HTR-8/SVneo (cell line): ENCODE data around the gene LPP.

Source experiments
- DNase-seq: peaks from one replicate; pipeline ENCODE4 v3.0.0; 2011; ENCODE audit warnings: low spot score, mixed read lengths; ENCODE audit not compliant: insufficient read length
- FAIRE-seq: peaks from 2 replicates; lab custom pipeline; 2011; peaks lifted over from hg19 to GRCh38; lab: Jason Lieb, UNC

The LPP gene

DNA sequence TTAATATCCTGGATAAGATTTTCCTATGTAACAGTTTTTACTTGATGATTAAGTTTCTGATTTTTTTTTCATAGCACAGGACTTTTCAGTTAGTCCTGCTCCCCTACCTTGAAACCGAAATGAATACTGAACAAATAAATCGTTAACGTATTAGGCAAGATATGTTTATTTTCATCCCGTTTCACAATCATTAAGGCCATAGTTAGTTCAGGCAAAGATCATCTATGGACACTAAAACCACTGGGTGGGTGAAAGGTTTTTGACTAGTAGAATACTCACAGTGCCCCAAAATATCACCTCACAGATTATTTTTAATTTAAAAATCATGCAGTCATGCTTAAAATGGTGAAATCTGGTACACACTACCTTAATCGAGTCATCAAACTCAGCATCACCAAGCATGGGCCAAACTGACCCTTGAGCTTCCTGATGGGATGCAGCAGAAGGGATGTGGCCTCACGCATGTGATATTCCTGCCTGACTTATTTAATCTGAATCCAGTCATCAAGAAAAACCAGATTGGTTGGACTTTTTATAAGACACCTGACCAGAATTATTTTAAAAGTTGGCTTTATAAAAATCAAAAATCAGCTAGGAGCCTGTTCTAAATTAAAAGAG lies 365.0 kb downstream of the LPP start:
- DNase-seq (no peak), FAIRE-seq (no peak)

DNA sequence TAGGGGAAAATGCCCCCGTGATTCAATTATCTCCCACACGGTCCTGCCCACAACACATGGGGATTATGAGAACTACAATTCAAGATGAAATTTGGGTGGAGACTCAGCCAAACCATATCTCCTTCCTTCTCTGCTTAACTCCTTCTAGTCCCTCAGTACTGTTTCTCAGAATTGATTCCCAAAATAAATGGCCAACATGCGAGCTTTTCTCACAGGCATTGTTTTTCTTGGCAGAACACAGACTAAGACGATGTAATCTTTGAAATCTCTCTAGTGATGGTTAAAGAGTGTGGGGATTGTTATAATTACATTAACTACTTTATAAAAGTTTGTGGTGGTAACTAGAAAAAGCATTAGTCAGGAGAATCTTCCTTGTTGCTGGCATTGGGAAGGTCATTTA lies 366.5 kb downstream of the LPP start:
- DNase-seq (no peak), FAIRE-seq (no peak)

DNA sequence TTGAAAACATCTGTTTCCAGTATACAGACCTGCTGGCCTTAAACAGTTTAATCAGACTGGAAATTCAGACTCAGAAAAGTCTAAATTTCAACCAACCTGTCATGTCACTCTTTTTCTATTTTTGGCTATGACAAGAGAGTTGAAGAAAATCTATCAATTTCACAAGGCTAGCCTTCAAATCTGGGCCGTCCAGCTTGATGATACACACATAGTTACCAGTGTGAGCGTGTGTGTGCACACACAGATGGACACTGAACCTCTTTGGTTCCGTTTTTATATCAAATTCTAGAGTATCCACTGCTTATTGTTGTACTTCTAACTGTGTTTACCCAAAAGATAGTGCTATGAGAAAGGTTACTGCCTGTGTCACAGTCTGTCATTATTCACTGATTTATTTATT lies 368.2 kb downstream of the LPP start:
- no peak for FAIRE-seq

DNA sequence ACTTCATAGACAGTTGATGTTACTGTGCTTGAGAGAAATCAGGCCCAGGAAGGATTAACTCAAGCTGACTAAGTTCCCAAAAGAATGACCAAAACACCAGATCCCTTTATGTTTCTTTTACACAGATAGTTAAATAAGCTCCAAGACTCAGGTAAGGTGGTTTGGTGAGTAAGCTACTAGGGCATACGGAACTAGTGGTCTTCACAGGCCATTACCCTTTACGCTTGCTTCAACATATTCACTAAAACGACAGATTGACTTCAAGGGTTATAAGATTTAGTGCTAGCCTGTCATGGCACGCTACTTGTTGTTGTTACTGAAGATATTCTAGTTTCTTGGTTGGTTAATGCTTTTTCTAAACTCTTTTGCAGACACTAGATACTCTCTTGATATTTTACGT lies 369.3 kb downstream of the LPP start:
- FAIRE-seq = no peak
- DNase-seq = no peak

More for the DNA sequence above, 368.2 kb downstream of the LPP start:
- no peak for DNase-seq

DNA sequence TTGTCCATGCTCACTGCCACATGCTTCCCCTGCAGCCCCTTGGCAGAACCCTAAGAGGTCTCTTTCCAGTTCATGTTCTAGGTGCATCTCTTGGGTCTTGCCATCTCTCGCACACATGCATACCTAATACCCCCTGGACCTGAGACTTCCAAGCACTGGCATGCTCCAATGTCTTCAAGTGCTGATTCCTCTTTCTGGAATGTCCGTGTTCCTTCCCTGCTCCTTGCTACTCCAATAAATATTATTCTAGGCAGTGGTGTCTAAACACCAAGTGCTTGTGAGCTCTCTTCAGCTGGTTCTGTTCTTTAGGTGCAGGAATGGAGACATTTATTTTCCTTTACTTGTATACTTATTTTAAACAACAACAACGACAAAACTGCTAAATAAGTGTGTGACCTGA lies 370.1 kb downstream of the LPP start:
- DNase-seq (no peak), FAIRE-seq (no peak)

DNA sequence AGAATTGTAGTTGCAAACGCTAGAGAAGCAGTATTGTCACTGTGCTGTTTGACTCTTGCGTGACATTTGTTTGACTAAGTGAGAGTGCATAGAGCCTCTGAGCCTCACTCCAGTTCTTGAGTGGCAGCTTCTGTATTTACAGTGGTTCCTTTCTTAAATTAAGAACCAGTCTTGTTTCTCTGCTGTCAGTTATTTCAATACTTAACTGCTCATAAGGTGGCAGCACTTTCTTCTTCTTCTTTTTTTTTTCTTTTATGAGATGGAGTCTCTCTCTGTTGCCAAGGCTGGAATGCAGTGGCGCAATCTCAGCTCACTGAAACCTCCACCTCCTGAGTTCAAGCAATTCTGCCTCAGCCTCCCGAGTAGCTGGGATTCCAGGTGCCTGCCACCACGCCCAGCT lies 372.1 kb downstream of the LPP start:
- FAIRE-seq (no peak), DNase-seq (no peak)

DNA sequence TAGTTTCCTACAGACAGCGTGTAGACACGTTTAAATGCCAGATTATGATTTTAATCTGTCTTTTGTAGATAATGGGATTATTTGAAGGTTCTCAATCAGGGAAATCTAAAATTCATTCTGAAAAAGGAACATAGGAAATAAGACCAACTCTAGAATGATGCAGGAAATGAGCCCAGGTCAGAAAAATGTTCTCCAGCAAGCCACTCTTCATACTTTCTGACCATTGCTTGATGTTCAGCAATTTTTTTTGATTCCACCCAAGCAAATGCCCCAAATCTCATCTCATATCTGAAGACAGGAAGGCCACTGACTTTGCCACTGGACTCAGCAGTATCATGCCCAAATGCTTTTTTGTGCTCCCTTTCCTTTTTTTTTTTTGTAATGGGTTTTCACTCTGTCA lies 373.4 kb downstream of the LPP start:
- no peak for FAIRE-seq
- DNase-seq = no peak

DNA sequence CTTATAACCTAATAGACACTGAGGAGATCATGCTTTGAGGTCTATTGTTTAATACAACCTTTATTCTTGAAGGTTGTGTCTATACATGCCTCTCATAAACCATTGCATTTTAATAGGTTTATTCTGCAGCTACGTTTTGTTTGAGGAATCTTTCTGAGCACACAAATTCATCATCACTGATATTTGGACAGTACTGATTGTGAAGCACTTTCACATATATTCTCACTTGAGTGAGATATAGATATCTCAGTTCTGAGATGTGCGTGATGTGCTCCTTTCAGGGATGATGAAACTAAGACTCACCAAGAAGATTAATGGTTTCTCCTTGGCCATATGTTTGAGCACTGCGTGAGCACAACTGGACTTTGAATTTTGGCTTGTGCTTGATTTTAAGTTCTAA lies 374.4 kb downstream of the LPP start:
- DNase-seq = no peak
- no peak for FAIRE-seq

DNA sequence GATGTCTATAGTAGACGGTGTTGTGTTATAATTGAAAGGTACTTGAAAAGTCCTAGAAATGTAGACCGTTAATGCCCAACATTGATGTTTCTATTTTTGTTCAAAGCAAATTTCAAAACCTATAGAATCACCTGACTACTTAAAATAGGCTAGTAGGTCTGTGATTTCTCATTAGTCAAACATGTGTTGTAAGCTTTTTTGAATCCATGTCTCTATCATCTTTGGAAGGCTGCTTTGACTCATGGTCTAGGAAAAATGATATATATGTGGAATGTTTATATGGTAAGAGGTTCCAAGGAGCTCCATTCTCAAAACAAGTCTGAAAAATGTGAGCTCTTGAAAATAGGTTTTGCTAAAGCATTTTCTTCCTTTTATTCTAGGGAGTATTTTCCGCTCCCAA lies 375.3 kb downstream of the LPP start:
- FAIRE-seq = no peak
- no peak for DNase-seq

DNA sequence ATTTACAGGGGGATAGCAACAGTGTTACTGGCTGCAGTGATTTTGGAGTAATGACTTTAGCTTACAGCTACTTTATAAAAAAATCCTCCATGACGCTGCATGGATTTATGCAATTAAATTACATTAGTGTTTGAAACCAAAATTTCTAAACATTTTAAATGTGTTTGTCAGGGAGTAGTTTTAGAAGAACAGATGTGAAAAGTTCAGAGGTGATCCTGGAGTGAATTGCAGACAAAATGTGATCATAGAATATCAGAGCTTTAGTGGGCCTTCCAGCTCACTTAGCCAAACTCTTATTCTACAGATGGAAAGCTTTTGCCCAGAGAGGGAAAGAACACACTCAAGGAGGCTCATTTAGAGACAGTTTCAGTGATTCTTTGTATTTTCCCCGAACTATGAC lies 376.3 kb downstream of the LPP start:
- DNase-seq = no peak
- no peak for FAIRE-seq

DNA sequence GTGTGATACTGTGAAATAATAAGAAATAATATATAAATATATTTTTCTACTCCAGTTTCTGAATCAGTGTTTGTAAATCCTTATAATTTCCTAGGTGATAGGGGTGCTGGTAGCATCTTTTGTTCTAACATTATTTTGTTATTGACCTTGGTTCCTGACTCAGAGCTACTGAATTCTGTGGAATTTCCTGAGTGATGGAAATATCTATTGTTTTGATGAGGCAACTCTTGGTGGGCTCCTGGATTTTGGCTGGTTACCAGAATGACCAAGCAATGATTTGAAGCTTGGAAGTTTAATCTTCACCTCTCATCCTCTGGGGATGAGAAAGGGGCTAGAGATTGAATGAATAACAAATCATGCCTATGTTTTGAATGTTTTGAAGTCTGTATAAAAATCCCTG lies 377.3 kb downstream of the LPP start:
- no peak for FAIRE-seq
- DNase-seq = no peak

DNA sequence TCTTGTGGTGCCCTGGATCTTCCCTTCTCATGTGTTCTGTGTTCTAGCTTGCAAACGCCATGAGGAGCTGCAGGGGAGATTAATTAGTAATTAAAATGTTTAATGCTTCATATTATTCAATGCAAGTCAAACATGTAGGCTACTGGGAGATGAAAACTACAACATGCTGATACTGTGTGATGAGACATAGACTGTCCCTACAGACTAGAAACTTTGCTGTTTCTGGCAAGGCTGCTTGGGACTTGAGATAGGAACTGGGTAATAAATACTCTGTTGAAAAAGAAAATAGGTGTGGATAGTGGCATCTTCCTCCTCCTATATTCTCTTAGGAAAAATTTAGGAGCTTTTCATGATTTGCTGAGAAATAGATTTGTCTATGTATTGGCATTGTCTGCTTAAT lies 379.2 kb downstream of the LPP start:
- no peak for FAIRE-seq
- no peak for DNase-seq

DNA sequence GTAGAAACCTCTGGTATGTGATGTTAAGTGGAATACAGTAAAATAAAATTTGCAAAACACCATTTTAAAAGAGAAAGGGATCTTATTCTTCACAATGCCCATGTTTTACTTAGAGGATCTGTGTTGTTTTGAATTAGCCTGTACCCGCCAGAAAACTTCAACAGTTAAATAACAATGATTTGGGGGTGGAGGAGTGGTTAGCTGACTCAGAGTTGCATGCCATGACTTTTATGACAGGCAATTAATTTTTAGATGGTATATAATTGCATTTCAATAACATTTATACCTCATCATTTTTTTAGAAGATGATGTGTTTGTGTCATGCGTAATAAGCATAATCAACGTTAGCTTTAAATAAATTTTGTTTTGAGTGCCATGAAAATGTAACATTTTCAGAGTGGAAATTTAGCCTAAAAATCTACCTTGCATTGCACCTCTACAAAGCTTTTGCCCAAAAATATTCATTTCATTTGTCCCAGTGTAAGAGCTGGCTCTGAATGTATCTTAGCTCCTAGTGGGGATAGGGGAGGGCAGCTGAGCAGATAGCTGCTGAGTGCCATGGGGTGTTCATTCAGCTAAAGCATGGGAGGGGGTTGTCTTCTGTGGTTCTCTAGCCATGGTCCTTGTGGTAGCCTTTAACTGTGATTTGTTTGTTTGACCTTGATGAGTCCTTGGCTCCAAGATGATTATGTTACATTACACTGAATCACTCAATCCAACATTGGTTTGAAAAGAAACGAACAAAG lies 379.8 kb downstream of the LPP start:
- DNase-seq (no peak), FAIRE-seq (no peak)

DNA sequence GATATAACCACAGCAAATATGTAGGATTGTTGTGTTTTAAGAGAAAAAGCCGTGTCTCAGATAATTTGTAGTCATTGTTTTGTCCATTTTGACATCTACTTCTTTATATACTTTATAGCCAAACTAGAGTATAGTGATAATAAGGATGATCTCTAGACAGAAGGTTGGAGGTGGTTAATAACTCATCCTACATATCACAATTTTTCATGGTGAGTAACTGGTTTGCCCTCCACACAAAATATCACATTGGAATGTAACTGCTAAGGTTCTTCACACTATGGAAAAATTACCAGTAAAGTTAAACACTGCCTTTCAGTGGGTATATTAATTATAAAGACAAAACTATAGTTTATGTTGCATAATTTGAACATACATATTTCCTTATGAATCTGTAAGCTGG lies 380.7 kb downstream of the LPP start:
- FAIRE-seq = no peak
- no peak for DNase-seq

DNA sequence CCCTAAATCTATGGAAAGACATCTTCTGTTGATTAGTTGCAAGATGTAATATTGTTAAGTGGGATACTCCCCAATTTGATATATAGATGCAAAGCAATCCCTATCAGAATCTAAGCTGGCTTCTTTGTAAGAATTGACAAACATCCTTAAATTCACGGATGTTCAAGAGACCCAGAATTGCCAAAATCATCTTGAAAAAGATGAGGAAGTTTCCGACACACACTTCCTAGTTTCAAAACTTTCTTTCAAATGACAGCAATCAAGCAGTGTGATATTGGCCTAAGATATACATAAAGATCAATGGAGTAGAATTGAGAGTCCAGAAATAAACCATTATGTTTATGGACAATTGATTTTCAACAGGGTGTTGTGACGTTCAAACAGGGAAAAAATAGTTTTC lies 383.6 kb downstream of the LPP start:
- DNase-seq (no peak), FAIRE-seq (no peak)

DNA sequence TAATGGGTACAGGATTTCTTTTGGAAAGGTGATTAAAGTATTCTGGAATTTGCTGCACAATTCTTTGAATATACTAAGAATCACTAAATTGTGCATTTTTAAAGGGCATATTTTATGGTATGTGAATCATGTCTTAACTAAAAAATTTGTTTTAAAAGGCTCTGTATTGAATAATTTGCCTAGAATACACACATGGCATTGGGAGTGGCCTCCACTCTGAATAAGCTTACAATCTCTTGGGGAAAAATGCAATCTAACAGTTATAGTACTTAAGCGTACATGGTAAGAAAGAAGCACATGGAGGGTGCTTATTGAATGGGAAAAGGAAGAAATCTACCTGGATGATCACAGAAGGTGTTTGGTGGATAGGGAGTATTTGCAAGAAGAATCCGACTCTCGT lies 385.1 kb downstream of the LPP start:
- no peak for FAIRE-seq
- DNase-seq = no peak

DNA sequence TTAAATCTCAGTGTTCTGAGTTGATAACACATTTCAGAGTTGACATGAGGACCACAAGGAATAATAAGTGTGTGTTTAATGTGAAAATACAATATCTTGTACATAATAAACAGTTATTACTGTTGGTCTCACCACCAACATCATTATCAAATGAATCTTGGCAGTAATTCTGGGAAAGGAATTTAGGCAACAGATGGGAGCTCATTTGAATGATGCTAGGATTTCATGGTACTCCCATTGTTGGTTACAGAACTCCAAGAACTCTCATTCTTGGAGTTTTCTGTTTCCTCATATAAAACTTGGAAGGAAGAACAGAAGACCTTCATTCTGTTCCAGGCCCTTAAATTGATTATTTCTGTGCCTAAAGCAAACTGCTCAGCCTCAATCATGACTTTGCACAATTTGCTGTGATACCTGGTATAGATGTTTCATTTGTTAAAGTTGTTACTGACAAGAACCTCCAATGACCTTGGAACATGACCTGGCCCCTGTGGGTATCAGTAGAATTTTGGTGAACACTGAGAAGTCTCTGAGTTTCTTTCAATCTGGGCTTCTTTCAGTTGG lies 385.8 kb downstream of the LPP start:
- FAIRE-seq (no peak), DNase-seq (no peak)

DNA sequence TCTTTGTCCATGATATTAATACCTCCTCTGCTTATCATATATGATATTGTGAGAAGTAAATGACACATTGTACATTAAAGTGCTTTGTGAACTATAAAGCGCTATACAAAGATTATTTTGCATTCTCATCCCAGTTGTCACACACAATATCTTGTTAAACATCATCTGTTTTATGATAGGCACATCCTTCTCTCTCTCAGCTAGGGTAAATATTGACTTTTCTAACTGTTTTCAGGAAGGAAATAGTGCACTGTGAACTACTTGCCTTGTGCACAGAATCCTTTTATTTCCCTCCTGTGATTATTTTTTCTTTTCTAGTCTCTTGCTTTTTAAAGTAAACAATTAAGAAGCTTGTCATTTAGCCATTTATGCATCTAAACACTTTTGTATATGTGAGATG lies 388.2 kb downstream of the LPP start:
- no peak for DNase-seq
- no peak for FAIRE-seq

DNA sequence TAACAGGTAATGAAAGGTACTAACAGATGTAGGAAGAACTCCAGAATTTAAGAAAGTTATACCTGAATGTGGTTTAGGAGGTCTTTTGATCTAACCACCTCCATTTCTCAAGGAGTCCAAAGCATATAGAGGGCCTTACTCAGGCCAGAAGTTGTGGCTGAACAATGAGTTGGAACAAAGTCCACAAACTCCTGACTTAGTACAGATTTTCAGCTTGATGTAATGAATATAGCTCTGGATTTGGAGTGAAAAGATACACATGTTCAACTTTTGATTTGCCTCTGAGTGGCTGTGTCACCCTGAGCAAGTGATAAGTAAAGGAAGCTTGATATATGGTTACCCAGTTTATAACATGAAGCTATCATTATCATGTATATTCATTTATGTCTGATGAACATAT lies 390.1 kb downstream of the LPP start:
- DNase-seq (no peak), FAIRE-seq (no peak)

DNA sequence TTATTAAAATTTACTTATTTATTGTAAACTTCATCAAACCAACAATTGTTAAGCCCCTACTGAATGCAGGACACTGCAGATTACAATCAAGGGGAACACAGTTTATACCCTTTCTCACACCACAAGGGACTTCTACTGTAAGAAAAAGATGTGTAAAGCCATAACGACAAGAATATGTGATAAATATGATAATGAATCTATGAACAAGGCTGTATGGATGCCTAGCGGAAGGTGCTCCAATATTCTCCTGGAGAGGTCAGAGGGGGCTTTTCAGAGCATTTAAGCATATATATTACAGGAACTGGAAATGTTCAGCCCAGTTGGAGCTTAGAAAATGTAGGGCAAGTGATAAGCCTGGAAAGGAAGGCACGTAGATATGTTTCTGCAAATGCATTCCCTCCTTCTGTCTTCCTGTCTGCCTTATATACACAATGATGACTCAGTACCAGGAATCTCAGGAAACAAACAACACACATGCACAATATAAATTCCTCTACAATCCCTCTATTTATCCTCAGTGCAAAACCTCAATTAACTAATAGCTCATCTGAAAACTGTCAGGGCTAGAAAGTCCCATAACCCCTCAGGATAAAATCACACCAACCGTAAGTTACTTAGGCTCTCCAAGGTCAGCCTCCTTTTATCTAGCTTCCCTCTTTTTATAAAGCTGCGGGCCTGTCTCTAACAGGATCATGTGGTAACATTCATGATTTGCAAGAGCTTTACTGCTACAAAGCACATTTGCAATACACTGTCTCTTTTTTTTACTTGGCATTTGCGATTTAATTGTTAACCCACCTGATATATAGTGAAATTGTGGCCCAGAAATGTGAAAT lies 393.1 kb downstream of the LPP start:
- FAIRE-seq = peak; percentile 4
- DNase-seq = no peak

DNA sequence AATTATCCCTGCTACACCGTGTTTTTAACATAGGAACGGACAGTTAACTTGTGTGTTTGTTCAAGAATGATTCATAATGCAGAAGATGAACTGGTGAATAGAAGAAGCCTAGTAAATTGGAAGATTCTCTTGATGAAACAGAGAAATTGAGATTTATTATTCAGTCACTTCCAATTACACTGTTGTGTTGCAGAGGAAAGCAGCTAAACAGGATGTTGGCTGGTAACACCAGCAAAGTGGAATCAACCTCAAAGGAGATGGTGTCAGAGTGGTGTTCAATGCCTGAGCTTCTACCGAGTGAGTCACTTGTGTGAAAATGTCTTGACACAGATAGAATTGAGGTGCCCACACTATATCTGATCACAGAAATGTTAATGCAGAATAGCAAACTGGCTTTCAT lies 399.6 kb downstream of the LPP start:
- no peak for FAIRE-seq

More for the DNA sequence above, 399.6 kb downstream of the LPP start:
- DNase-seq = no peak
